Cardiac septum (tissue), 1 donor: Measurements from ENCODE around the gene TSSK6. TPM values are rescaled to one million over a fixed set of nuclear protein-coding genes. Genes with fewer than 3 reads are reported as not detected.
A peak's percentile ranks its signal among the peaks of the same experiment; 100 is the strongest.

Source experiments
- DNase-seq: peaks from one replicate; pipeline ENCODE4 v3.0.0-alpha.2; 2020; ENCODE audit warnings: low spot score
- intact Hi-C: fragments of 100-400 bp; cut with DNase I; formaldehyde crosslinking; loops from one replicate; pipeline ENCODE4 v1.14.0; 2022
- total RNA-seq: library from RNA; stranded (reverse); fragmentation: NEBNext Ultra II Directional; extraction: Animal tissue kit (Norgen Biotek cat#: 25700); gene quantifications from one replicate; pipeline ENCODE4 v1.2.1, GENCODE V29; 2021
- donor health status: DM: no; HTN: no; CAD: no.

TSSK6 gene
- total RNA-seq, 1 donor from 2014 or later: 1.2 TPM

GRCh38 chr19:19546751-19547162 is 31.4 kb upstream of the TSSK6 start:
- no peak for DNase-seq
- intact Hi-C loops: no loop called here

GRCh38 chr19:19545707-19546106 is 30.4 kb upstream of the TSSK6 start:
- intact Hi-C loops: no loop called here
- DNase-seq: no peak

GRCh38 chr19:19544954-19545591 is 29.7 kb upstream of the TSSK6 start:
- intact Hi-C loops: no loop called here
- no peak for DNase-seq

GRCh38 chr19:19544257-19544953 is 29.1 kb upstream of the TSSK6 start:
- DNase-seq: no peak
- intact Hi-C loops: no loop called here

- intact Hi-C loops: no loop called here
- DNase-seq: no peak
These were observed 28.3 kb upstream of the TSSK6 start for GRCh38 chr19:19543640-19544039.

- no peak for DNase-seq
- intact Hi-C loops: no loop called here
These were observed 27.8 kb upstream of the TSSK6 start for GRCh38 chr19:19543101-19543500.

- intact Hi-C loops: no loop called here
- DNase-seq: no peak
These were observed 27.2 kb upstream of the TSSK6 start for GRCh38 chr19:19542507-19542906.

GRCh38 chr19:19541616-19542015 is 26.3 kb upstream of the TSSK6 start:
- no peak for DNase-seq
- intact Hi-C loops: no loop called here

- intact Hi-C loops: no loop called here
- no peak for DNase-seq
These were observed 25.6 kb upstream of the TSSK6 start for GRCh38 chr19:19540715-19541515.

- DNase-seq: peak; percentile 92
- intact Hi-C loops: no loop called here
These were observed 24.8 kb upstream of the TSSK6 start for GRCh38 chr19:19540064-19540714.

- DNase-seq: no peak
- intact Hi-C loops: no loop called here
These were observed 24.3 kb upstream of the TSSK6 start for GRCh38 chr19:19539698-19540063.

- DNase-seq: no peak
- intact Hi-C loops: no loop called here
These were observed 23.4 kb upstream of the TSSK6 start for GRCh38 chr19:19538785-19539166.

- intact Hi-C loops: no loop called here
- DNase-seq: no peak
These were observed 22.9 kb upstream of the TSSK6 start, which contains the start of gene CILP2 for GRCh38 chr19:19538061-19538784. Gene CILP2, plus strand, starts transcription at chr19:19538265. Its CDS starts 85 bp downstream, at chr19:19538350.

GRCh38 chr19:19537075-19538048 is 22.0 kb upstream of the TSSK6 start:
- intact Hi-C loops: no loop called here
- DNase-seq: no peak

GRCh38 chr19:19535311-19536191 is 20.2 kb upstream of the TSSK6 start:
- DNase-seq: no peak
- intact Hi-C loops: no loop called here

- DNase-seq: no peak
- intact Hi-C loops: no loop called here
These were observed 19.4 kb upstream of the TSSK6 start for GRCh38 chr19:19534556-19535265.

- DNase-seq: no peak
- intact Hi-C loops: loop anchor here (2.0 kb wide), 2 partner anchors 21 to 109 kb away; partner anchors contain the start of gene GMIP
These were observed 18.5 kb upstream of the TSSK6 start for GRCh38 chr19:19533841-19534240.
